ENCODE results near the gene USH1C.

DNA sequence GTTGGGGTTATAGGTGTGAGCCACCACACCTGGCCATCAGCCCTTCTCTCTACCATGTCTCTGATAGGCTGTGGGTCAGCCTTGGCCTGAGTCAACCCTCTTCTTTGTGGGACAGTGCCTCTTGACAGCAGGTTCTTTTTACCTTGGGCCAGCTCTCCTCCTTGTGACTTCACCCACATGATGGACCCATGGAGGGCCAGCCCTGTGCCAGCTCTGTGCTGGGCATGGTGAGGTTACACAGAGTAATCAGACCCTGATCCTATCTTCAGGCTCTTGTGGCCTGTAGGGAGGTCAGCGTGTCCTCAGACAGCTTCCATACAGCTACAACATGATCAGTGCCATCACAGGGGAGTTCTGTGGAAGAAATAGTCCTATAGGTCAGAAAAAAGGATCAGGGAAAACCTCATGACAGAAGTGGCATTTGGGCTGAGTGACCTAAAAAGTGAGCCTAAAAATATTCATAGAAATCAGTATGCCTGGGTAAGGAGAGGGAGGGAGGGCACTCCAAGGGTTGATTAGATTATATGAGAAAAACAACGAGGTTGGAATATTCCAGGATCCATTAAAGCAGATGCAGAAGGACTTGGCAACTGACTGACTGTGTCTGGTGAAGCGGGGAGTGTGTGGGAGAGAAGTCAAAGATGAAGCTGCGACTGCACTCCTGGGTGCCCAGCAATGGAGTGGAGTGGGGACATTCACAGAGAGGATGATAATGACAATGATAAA is 19.9 kb upstream of the USH1C start:
- TF ChIP-seq EZH2 (IDR thresholded peaks at IDR 0.05; ENCODE audit: insufficient read depth, poor library complexity, severe bottlenecking): no peak
- TF ChIP-seq EZH2phosphoT487 (IDR thresholded peaks at IDR 0.05; ENCODE audit: insufficient read depth, low read depth): no peak
